ENCODE data around the gene GAS2. TPM values are rescaled to one million over a fixed set of nuclear protein-coding genes. Genes with fewer than 3 reads are reported as not detected.
A peak's percentile ranks its signal among the peaks of the same experiment; 100 is the strongest.

The GAS2 gene
- total RNA-seq, 2 donors from 2014 or later = 4.2 to 7.0 TPM

- intact Hi-C loops (cut with DNase I) = loop anchor here (2.0 to 10.0 kb wide), 2 partner anchors 243 to 453 kb away; no protein-coding TSS in a partner anchor
- Histone ChIP-seq H3K4me3 (no peak overlapping the region), H3K4me1 (replicated peaks) (no peaks in the 10 kb centered on the region), H3K36me3 (no peaks in the 10 kb centered on the region), H3K27ac (no peak overlapping the region), H3K27me3 (replicated peaks; ENCODE audit: insufficient read depth) (no peaks in the 10 kb centered on the region), H3K9me3 (no peaks in the 10 kb centered on the region)
- no peak for TF ChIP-seq POLR2AphosphoS5 (IDR thresholded peaks at IDR 0.05)
- TF ChIP-seq, protein P1, sequence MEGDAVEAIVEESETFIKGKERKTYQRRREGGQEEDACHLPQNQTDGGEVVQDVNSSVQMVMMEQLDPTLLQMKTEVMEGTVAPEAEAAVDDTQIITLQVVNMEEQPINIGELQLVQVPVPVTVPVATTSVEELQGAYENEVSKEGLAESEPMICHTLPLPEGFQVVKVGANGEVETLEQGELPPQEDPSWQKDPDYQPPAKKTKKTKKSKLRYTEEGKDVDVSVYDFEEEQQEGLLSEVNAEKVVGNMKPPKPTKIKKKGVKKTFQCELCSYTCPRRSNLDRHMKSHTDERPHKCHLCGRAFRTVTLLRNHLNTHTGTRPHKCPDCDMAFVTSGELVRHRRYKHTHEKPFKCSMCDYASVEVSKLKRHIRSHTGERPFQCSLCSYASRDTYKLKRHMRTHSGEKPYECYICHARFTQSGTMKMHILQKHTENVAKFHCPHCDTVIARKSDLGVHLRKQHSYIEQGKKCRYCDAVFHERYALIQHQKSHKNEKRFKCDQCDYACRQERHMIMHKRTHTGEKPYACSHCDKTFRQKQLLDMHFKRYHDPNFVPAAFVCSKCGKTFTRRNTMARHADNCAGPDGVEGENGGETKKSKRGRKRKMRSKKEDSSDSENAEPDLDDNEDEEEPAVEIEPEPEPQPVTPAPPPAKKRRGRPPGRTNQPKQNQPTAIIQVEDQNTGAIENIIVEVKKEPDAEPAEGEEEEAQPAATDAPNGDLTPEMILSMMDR (IDR thresholded peaks at IDR 0.05) = peak; percentile 8 to 65 (median 50)
- peak; percentile 6 for DNase-seq (ENCODE audit: low spot score)
- 24% methylated on average over 9 of the region's 9 CpGs for WGBS
Observed at GRCh38 chr11:22787551-22788162, 121.2 kb downstream of the GAS2 start.

- WGBS = 17% methylated on average over 3 of the region's 3 CpGs
- no peaks in the 10 kb centered on the region for H3K9me3 ChIP-seq
- TF ChIP-seq POLR2A (IDR thresholded peaks at IDR 0.05) = no peak
- no peak for TF ChIP-seq POLR2AphosphoS5 (IDR thresholded peaks at IDR 0.05)
- TF ChIP-seq, protein P1 (IDR thresholded peaks at IDR 0.05) = no peak
- no peak for DNase-seq (ENCODE audit: low spot score)
- H3K27ac ChIP-seq = no peak overlapping the region
- H3K4me3 ChIP-seq = no peak overlapping the region
- H3K36me3 ChIP-seq = no peaks in the 10 kb centered on the region
- H3K4me1 ChIP-seq (replicated peaks) = no peaks in the 10 kb centered on the region
- intact Hi-C loops (cut with DNase I) = no loop called here
- no peaks in the 10 kb centered on the region for H3K27me3 ChIP-seq (replicated peaks; ENCODE audit: insufficient read depth)
Observed at GRCh38 chr11:22792497-22792896, 126.1 kb downstream of the GAS2 start.

GRCh38 chr11:22795914-22796313 lies 129.5 kb downstream of the GAS2 start:
- intact Hi-C loops (cut with DNase I) = no loop called here
- Histone ChIP-seq H3K27me3 (replicated peaks; ENCODE audit: insufficient read depth) (no peaks in the 10 kb centered on the region), H3K27ac (no peak overlapping the region), H3K9me3 (no peaks in the 10 kb centered on the region), H3K4me3 (no peak overlapping the region), H3K4me1 (replicated peaks) (no peaks in the 10 kb centered on the region), H3K36me3 (no peaks in the 10 kb centered on the region)
- TF ChIP-seq POLR2A (IDR thresholded peaks at IDR 0.05) (no peak), POLR2AphosphoS5 (IDR thresholded peaks at IDR 0.05) (no peak)
- TF ChIP-seq, protein P1 (IDR thresholded peaks at IDR 0.05) = no peak
- WGBS = 56% methylated on average over 1 of the region's 1 CpG
- no peak for DNase-seq (ENCODE audit: low spot score)

GRCh38 chr11:22797047-22797446 lies 130.6 kb downstream of the GAS2 start:
- WGBS = 93% methylated on average over 3 of the region's 3 CpGs
- no peaks in the 10 kb centered on the region for H3K36me3 ChIP-seq

More at GRCh38 chr11:22797047-22797446, 130.6 kb downstream of the GAS2 start:
- TF ChIP-seq POLR2AphosphoS5 (IDR thresholded peaks at IDR 0.05) = no peak
- no peak for TF ChIP-seq POLR2A (IDR thresholded peaks at IDR 0.05)
- TF ChIP-seq, protein P1 (IDR thresholded peaks at IDR 0.05) = no peak
- Histone ChIP-seq H3K9me3 (no peaks in the 10 kb centered on the region), H3K4me1 (replicated peaks) (no peaks in the 10 kb centered on the region), H3K27me3 (replicated peaks; ENCODE audit: insufficient read depth) (no peaks in the 10 kb centered on the region), H3K4me3 (no peak overlapping the region), H3K27ac (no peak overlapping the region)
- DNase-seq (ENCODE audit: low spot score) = no peak
- intact Hi-C loops (cut with DNase I) = no loop called here

Measured in prostate gland (tissue), 2 donors.